Measurements from ENCODE around the gene MAST3. TPM values are rescaled to one million over a fixed set of nuclear protein-coding genes. Genes with fewer than 3 reads are reported as not detected.

MAST3 gene
- polyA plus RNA-seq, 4 donors: 4.2 to 8.3 (median 4.9) TPM

DNA sequence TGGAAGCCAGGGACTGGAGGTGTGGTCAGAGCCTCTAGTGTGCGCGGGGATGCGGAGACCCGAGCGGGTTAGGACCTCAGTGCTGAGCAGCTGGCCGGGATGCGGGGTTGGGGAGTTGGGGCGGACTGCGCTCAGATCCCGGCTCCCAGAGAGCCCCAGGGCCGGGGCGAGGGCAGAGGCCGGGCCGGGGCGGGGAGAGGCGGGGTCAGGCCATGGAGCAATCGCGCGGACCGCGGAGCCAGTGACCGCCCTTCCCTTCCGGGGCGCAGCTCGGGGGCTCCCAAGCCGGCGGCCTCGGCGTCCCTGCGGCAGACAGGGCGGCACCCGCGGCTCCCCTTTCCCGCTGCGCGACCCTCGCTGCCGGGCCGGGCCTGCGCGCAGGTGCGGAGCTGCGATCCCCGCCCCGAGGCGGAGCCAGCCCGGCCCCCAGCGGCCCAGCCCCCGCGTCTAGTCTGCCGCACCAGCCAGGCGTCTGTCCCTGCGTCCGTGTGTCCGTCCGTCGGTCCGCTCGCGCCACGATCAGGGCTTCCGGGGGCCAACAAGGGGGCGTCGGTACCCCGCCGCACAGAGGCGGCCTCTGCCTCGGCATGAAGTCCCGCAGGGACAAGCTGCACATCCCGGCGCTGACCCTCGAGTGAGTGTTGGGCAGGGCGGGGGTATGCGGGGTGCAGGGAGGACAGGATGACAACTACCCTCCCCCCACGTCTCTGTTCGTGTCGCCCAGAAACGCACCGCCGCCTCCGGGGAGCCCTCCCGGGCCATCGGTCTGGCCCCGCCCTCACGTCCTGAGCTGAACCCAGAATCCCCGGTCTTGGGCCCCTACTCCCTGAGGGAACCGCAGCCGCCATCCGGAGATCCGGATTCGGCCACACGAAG is 12.4 kb downstream of the MAST3 start:
- DNase-seq (ENCODE audit: low read depth in 4 of 4, low spot score in 3 of 4): no peak

DNA sequence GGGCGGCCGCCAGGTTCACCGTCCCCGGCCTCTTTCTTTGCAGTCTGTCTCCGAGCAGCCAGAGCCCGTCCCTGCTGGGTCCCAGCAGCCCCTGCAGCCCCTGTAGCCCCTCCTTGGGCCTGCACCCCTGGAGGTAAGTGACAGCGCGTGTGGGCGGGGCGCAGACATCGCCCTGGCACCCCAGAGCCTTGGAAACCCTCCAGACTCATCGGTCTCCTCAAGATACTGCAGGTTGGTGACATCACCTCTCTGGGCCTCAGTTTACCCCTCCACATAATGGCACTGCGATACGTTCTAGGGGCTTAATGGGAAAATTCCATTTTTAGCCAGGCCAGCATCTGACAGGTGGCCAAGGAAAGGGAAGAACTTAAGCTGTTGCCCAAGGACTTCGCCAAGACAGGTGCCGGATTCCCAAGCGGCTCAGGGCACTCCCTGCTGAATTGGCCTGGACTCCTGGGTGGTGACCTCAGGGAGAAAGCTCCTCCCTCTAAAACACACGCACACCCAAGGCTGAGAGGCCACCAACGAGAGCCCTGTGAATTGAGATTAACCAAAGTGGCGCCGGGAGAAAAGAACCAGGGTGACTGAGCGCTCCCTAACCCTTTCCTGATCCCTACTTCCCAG is 13.1 kb downstream of the MAST3 start:
- no peak for DNase-seq (ENCODE audit: low read depth in 4 of 4, low spot score in 3 of 4)

DNA sequence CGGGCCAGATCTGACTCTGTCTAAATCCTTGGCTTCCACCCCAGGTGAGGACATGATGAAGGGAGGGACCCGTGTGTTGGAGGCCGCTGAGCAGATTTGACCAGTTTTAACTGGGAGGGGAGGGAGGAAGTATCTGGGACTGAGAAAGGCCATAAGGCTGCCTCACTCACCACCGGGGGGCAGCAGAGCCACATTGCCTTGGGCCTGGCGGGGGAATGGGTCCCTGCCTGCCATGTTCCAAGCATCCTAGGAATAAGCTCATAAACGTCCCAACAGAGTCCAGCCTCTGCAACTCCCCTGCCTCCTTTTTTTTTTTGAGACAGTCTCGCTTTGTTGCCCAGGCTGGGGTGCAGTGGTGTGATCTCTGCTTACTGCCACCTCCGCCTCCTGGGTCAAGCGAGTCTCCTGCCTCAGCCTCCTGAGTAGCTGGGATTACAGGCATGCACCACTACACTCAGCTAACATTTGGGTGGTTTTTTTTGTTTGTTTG is 15.5 kb downstream of the MAST3 start:
- DNase-seq (ENCODE audit: low read depth in 4 of 4, low spot score in 3 of 4): peak in 2 of 4 donors; percentile 58

DNA sequence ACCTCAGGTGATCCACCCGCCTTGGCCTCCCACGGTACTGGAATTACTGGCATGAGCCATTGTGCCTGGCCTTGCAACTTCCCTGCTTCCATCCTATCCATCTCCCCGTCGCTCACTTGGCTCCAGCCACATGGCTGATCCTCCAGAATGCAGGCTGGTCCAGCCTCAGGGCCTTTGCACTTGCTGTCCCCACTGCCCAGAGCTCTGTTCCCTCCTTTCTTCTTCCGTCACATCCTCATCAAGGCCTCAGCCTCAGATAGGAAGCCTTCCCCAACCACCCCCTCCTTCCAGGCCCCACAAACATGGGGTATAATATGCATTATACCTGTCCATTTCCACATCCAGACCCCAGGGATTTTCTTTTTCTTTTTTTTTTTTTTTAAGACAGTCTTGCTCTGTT is 16.2 kb downstream of the MAST3 start:
- DNase-seq (ENCODE audit: low read depth in 4 of 4, low spot score in 3 of 4): no peak

DNA sequence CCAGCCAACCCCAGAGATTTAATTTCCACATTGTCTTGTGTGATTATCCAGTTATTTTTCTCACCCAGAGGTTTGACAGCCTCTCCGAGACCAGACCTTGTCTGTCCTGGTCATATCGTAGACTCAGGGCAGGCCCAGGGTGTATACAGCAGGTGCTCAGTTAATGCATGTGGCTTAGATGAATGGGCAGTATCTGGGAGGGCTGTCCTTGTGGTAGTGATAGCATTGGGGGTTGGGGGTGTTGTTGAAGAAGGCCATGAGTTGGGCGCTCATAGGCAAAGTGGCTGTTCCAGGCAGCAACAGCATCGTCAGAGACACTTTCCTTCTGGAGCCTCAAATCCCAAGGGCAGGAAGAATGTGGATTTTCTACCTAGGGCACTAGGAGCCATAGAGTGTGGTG is 16.9 kb downstream of the MAST3 start:
- no peak for DNase-seq (ENCODE audit: low read depth in 4 of 4, low spot score in 3 of 4)

DNA sequence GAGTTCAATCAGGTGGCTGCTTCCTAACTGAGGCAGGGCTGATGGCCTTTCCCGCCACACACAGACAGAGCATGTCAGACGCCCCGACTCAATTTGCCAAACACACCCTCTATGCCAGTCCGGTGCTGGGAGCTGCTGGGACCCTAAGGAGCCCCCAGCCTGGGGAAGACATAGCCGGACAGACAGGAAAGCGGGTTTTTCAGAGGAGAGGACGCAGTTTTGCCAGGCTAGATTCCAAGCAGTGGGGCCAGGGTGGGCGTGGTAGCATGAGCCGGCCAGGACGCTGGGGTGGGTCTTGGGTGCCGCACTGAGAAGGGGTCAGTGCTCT is 19.8 kb downstream of the MAST3 start:
- DNase-seq (ENCODE audit: low read depth in 4 of 4, low spot score in 3 of 4): no peak

DNA sequence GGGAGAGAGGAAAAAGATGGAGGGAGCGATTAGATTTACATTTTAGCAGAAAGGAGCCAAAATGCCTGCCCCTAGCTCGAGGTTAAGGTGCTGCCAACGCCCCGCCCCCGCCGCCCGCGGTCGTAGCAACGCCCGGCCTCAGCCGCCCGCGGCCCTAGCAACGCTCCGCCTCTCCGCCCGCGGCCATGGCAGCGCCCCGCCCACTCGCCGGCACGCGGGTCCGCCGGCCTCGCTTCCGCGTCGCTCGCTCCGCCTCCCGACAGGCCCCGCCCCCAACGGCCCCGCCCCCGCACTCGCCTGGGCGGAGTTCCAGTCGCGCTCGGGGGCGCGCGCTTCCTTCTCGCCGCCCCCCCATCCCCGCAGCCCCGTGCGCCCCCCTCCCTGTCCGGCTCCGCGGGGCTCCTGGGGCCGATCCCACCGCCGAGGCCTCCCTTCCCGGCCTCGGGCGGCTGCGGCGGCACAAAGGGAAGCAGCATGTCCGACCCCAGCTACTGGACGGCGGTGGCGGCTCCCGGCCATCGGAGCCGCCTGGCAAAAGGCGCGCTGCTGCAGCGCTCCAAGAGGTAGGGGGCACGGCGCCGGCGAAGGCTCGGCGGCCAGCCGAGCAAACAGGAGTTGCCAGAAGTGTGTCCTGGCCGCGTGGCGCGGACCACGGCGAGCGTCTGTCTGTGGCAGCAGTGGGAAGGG is 20.3 kb downstream of the MAST3 start:
- peak; percentile 53 to 74 (median 70) for DNase-seq (ENCODE audit: low read depth in 4 of 4, low spot score in 3 of 4)

DNA sequence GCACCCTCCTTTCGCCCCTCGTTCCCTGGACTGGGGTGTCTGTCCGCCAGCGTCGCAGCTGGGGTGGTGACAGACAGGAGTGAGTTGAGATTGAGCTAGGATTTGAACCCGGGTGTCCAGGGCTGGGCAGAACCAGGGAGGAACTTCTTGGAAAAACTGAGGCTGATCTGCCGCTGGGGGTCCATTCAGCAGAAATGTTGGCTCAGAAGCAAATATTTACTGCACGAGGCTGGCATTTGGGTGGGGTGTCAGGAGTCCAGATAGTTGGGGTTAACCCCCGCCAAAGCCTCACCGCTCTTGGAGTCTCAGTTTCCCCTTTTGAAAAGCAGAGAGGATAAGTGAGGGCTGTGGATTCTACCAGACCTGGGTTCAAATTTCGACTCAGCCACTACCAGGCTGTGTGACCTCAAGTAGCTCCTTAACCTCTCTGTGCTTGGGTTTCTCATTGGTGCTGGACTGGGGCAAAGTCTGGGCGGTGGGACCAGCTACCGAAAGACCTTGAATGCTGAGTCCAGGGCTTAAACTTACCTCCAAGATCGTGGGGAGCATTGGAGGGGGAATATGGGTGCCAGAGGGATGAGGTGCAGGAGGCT is 20.9 kb downstream of the MAST3 start:
- DNase-seq (ENCODE audit: low read depth in 4 of 4, low spot score in 3 of 4): no peak

DNA sequence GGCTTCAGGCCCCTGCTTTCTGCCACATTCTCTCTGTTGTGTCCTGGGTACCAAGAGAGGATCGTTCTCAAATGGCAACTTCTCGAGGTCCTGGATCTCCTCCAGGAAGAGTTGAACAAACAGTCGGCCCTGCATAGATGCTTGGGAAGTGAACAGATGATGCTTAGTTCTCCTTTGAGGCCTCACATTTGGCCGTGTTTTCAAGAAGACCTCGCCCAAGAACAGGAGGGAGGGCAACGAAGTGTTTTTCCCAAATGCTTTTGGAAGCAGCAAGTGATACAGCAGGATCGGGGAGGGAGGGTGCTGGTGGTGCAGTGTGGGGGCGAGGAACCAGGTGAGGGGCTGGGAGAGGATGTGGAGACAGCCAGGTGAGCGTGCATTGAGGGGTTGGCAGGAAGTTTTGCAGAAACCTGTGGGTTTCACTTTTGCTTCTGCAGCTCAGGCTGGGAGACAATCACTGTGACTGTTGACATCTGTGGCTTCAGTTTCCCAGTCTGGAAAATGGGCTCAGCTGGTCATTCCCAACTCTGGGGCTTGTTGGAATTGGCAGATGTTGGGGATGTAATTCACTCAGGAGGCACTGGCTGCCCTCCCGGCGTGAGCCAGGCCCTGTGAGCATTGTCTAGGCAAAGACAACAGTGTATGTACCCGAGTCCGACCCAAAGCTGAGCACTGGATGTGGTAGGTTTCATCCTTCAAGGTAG is 21.6 kb downstream of the MAST3 start:
- no peak for DNase-seq (ENCODE audit: low read depth in 4 of 4, low spot score in 3 of 4)

DNA sequence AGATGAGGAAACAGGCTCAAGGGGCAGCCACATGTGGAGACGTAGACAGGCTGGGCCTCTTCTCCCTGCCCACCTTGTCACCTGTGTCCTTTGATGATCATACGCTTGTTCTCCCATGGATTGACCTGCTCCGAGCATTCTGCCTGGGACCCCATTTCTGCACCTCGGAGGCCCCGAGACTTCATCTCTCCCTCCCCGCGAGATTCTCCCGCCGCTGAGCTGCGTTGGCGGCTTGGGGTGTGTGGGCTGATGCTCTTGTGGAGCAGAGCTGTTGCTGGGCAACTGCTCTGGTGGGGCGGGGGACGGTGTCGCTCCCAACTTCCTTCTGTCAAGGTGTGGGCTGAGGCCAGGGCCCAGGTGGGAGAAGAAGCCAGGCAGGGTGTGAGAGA is 22.1 kb downstream of the MAST3 start:
- no peak for DNase-seq (ENCODE audit: low read depth in 4 of 4, low spot score in 3 of 4)

DNA sequence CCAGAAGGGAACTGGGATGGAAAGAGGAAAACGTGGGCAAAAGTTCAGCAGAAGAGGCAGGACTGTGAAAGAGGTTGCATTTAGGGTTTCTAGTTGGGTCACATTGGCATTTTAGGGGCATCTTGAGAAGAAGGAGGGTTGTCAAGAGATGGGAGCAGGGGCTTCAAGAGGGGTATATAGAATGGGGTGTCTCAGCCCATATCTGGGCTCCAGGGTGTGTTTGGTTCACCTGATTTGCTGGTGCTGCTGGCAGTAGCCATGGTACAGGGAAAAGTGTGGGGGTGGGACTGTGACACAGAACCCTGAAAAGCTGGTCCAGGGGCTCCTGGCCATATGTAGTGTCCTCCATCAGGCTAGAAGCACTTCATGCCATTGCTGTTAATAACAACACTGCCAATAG is 22.5 kb downstream of the MAST3 start:
- DNase-seq (ENCODE audit: low read depth in 4 of 4, low spot score in 3 of 4): no peak

DNA sequence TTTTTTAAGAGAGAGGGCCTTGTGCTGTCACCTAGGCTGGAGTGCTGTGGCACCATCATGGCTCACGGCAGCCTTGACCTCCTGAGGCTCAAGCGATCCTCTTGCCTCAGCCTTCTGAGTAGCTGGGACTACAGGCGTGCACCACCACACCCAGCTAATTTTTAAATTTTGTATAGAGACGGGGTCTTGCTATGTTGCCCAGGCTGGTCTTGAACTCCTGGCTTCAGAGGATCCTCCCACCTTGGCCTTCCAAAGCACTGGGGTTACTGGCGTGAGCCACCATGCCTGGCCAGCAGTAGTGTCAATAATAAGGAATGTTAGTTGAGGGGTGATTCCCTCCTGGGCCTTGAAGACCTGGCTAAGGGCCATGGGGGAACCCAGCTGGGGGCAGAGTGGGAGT is 23.6 kb downstream of the MAST3 start:
- DNase-seq (ENCODE audit: low read depth in 4 of 4, low spot score in 3 of 4): no peak

DNA sequence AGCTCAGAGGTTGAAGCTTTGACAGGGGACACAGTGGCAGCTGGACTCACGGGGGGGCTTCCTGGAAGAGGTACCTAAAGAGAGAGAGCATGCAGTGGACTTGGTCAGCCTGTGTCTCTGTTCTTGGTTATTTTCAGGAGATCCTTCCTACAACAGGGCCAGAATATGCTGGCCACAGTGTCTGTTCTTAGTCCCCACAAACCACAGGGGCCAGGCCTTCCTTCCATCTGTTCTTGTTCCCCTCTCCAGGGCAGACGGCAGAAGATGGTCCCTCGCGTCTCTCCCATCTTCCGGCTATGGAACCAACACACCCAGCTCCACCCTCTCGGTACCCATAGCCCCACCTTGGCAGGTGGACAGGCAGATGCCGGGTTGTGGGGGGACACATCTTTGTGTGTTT is 24.8 kb downstream of the MAST3 start:
- no peak for DNase-seq (ENCODE audit: low read depth in 4 of 4, low spot score in 3 of 4)

DNA sequence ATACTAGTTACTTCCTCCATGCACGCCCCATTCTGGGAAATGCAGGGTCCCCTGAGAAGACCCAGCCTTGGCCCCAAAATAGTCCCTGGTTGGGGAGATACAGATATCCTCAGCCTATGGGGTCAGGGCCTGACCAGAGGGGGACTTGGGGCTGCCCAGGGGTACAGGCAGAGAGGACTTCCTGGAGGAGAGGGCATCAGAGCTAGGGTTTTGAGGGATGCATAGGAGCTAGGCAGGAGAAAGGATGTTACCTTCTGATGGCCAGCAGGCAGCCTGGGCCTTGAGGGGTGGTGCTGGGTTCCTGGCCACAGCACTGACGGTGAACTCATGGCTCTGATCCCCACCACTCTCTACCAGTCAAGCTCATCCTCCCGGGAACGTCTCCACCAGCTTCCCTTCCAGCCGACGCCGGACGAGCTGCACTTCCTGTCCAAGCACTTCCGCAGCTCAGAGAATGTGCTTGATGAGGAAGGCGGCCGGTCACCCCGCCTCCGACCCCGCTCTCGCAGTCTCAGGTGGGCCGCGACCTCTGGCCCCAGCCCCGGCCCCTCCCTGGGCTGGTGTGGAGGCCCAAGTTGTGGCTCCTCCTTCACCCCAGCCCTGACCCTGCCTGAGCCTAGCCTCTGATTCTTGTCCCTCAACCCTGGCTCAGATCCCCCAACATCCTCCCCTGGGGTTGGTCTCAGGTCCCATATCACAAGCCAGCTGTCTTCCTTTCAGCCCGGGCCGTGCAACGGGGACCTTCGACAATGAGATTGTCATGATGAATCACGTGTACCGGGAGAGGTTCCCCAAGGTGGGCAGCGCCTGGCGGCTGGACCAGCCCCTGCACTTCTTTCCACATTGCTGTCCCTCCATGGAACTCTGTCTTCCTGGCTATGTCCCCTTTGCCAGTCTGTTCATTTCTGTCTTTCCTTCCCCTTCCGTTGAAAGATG is 25.6 kb downstream of the MAST3 start:
- DNase-seq (ENCODE audit: low read depth in 4 of 4, low spot score in 3 of 4): no peak

DNA sequence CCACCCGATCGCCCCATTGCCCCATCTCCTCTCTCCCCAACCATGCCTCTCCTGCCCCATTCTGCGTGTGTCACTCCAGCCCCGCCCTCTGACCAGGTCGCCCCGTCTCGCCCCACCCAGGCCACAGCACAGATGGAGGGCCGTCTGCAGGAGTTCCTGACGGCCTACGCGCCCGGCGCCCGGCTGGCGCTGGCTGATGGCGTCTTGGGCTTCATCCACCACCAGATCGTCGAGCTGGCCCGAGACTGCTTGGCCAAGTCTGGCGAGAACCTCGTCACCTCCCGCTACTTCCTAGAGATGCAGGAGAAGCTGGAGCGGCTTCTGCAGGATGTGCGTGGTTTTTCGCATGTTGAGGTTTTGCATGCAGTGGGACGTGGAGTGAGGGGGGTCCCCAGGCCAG is 26.2 kb downstream of the MAST3 start:
- no peak for DNase-seq (ENCODE audit: low read depth in 4 of 4, low spot score in 3 of 4)

DNA sequence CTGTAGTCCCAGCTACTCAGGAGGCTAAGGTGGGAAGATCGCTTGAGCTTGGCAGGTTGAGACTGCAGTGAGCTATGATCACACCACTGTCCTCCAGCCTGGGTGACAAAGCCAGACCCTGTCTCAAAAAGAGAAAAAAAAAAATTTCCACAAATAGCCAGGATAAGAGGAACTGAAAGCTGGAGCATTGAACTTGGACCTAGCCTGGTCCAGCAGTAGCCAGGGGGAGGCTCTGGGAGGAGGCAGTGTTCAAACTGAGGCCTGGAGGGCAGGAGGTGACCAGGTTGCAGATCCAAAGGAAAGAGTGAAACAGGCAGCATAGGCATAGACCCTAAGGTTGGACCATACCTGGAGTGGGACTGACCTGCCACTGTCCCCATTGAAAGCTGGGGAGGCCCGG is 28.5 kb downstream of the MAST3 start:
- no peak for DNase-seq (ENCODE audit: low read depth in 4 of 4, low spot score in 3 of 4)

DNA sequence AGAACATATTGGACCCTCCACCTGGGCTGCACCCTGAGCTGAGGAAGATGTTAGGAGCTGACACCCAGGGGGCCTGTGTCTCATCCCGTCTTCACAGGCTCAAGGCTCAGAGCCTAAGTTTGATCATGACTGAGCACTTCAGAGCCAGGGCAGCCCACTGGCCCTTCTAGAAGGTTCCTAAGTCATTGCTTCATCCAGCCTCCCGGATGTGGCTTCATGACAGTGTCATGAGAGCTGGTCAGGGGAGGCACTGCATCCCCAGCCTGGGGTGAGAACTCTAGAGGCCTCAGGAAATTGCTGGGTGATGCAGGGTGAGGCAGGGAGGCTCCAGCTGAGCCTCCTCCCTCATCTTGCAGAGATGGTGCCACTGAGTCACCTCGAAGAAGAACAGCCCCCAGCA is 30.5 kb downstream of the MAST3 start:
- DNase-seq (ENCODE audit: low read depth in 4 of 4, low spot score in 3 of 4): no peak

DNA sequence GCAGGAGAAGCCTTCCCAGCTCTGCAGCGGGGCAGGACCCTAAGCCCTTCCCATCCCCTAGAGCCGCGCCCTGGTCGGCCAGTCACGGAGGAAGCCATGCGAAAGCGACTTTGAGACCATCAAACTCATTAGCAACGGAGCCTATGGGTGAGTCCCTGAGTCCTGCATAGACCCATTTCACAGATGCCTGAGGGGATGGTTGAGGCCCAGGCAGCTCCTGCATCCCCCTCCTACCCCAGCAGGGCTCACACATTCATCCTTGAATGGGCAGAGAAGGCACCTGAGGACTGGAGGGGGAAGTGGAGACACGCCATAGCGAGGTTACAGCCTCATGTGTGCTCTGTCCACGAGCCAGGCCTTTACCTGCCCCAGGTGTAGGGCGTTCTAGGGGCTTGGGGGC is 31.2 kb downstream of the MAST3 start:
- DNase-seq (ENCODE audit: low read depth in 4 of 4, low spot score in 3 of 4): no peak

DNA sequence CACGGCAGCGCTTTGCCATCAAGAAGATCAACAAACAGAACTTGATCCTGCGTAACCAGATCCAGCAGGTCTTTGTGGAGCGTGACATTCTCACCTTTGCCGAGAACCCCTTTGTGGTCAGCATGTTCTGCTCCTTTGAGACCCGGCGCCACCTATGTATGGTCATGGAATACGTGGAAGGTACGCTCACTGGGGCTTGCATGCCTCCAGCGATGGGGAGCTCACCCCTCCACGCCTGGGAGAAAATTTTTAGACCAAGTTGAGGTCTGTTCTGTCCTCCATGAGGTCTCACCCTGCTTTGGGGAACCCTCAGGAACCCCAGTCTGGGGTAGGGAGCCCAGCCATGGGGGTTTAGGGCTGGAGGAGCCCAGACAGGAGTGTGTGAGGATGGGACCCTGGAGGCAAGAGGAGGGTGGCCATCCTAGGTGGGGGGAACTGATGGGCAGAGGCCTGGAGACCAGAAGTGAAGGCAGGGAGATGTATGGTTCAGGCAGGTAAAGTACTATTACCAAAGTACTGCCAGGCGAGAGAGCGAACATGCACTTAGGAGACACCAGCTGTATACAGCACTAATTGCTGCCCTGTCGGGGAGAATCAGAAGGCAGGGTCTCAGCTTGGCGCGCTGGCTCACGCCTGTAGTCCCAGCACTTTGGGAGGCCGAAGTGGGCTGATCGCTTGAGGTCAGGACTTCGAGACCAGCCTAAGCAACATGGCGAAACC is 33.1 kb downstream of the MAST3 start:
- no peak for DNase-seq (ENCODE audit: low read depth in 4 of 4, low spot score in 3 of 4)
